ENCODE data around the gene MED23.

MED23 gene

GRCh38 chr6:131613296-131613925 lies 14.6 kb downstream of the MED23 start:
- no peaks in the 10 kb centered on the region for H3K27me3 ChIP-seq (ENCODE audit: insufficient read depth, low read length, poor library complexity, severe bottlenecking)
- H3K4me1 ChIP-seq (ENCODE audit: insufficient read depth, low read length, poor library complexity, severe bottlenecking), result no peaks in the 10 kb centered on the region
- H3F3A ChIP-seq (ENCODE audit: low read depth), result no peaks in the 10 kb centered on the region
- H3K9me2 ChIP-seq (replicated peaks; ENCODE audit: low read depth, low read length), result no peaks in the 10 kb centered on the region
- no peaks in the 10 kb centered on the region for H3K9me3 ChIP-seq (ENCODE audit: insufficient read depth, low read depth, low read length)
- H3K79me2 ChIP-seq (ENCODE audit: insufficient read depth, low read length), result no peaks in the 10 kb centered on the region
- TF ChIP-seq EZH2phosphoT487 (IDR thresholded peaks at IDR 0.05; ENCODE audit: borderline replicate concordance), result no peak
- TF ChIP-seq CTCF (conservative IDR thresholded peaks at IDR 0.05; ENCODE audit: low read length), result no peak
- H3K9ac ChIP-seq (ENCODE audit: low read depth, low read length, poor library complexity, severe bottlenecking), result no peak overlapping the region
- peaks cover 74% of the 10 kb centered on the region for H3K36me3 ChIP-seq (ENCODE audit: insufficient read depth, low read length)
- H3K4me2 ChIP-seq (ENCODE audit: low read depth, low read length, poor library complexity, severe bottlenecking), result no peak overlapping the region
- no peak overlapping the region for H2AFZ ChIP-seq (ENCODE audit: low read length)
- H4K20me1 ChIP-seq (ENCODE audit: insufficient read depth, low read length, poor library complexity, severe bottlenecking), result no peaks in the 10 kb centered on the region
- no peak overlapping the region for H3K4me3 ChIP-seq (ENCODE audit: low read length, poor library complexity, severe bottlenecking)

- no peaks in the 10 kb centered on the region for H3K27me3 ChIP-seq (ENCODE audit: insufficient read depth, low read length, poor library complexity, severe bottlenecking)
- TF ChIP-seq CTCF (conservative IDR thresholded peaks at IDR 0.05; ENCODE audit: low read length), result no peak
- TF ChIP-seq EZH2phosphoT487 (IDR thresholded peaks at IDR 0.05; ENCODE audit: borderline replicate concordance), result no peak
- H4K20me1 ChIP-seq (ENCODE audit: insufficient read depth, low read length, poor library complexity, severe bottlenecking), result no peaks in the 10 kb centered on the region
- no peaks in the 10 kb centered on the region for H3K9me2 ChIP-seq (replicated peaks; ENCODE audit: low read depth, low read length)
- H3K79me2 ChIP-seq (ENCODE audit: insufficient read depth, low read length), result no peaks in the 10 kb centered on the region
- no peaks in the 10 kb centered on the region for H3K9me3 ChIP-seq (ENCODE audit: insufficient read depth, low read depth, low read length)
- peaks cover 83% of the 10 kb centered on the region for H3K36me3 ChIP-seq (ENCODE audit: insufficient read depth, low read length)
- no peaks in the 10 kb centered on the region for H3K4me1 ChIP-seq (ENCODE audit: insufficient read depth, low read length, poor library complexity, severe bottlenecking)
- H3K9ac ChIP-seq (ENCODE audit: low read depth, low read length, poor library complexity, severe bottlenecking), result no peak overlapping the region
- no peak overlapping the region for H2AFZ ChIP-seq (ENCODE audit: low read length)
- H3K4me3 ChIP-seq (ENCODE audit: low read length, poor library complexity, severe bottlenecking), result no peak overlapping the region
- no peaks in the 10 kb centered on the region for H3F3A ChIP-seq (ENCODE audit: low read depth)
- no peak overlapping the region for H3K4me2 ChIP-seq (ENCODE audit: low read depth, low read length, poor library complexity, severe bottlenecking)
Observed at GRCh38 chr6:131602781-131603312, 25.2 kb downstream of the MED23 start.

- Histone ChIP-seq H3K9ac (ENCODE audit: low read depth, low read length, poor library complexity, severe bottlenecking) (no peak overlapping the region), H3K79me2 (ENCODE audit: insufficient read depth, low read length) (no peaks in the 10 kb centered on the region), H3K4me3 (ENCODE audit: low read length, poor library complexity, severe bottlenecking) (no peak overlapping the region), H3K4me2 (ENCODE audit: low read depth, low read length, poor library complexity, severe bottlenecking) (no peak overlapping the region), H3F3A (ENCODE audit: low read depth) (no peaks in the 10 kb centered on the region), H3K36me3 (ENCODE audit: insufficient read depth, low read length) (peaks cover 84% of the 10 kb centered on the region), H3K9me2 (replicated peaks; ENCODE audit: low read depth, low read length) (no peaks in the 10 kb centered on the region), H2AFZ (ENCODE audit: low read length) (no peak overlapping the region), H4K20me1 (ENCODE audit: insufficient read depth, low read length, poor library complexity, severe bottlenecking) (no peaks in the 10 kb centered on the region), H3K9me3 (ENCODE audit: insufficient read depth, low read depth, low read length) (no peaks in the 10 kb centered on the region), H3K27me3 (ENCODE audit: insufficient read depth, low read length, poor library complexity, severe bottlenecking) (no peaks in the 10 kb centered on the region), H3K4me1 (ENCODE audit: insufficient read depth, low read length, poor library complexity, severe bottlenecking) (no peaks in the 10 kb centered on the region)
- TF ChIP-seq CTCF (conservative IDR thresholded peaks at IDR 0.05; ENCODE audit: low read length) (no peak), EZH2phosphoT487 (IDR thresholded peaks at IDR 0.05; ENCODE audit: borderline replicate concordance) (no peak)
Observed at GRCh38 chr6:131600716-131601115, 27.3 kb downstream of the MED23 start.

Data from Loucy (cell line).